ENCODE data around the gene MALL.
"Not testable (repeated sequence)": the region's sequence is repeated elsewhere in the genome, so short reads cannot be mapped to it uniquely, and the experiment has no call there.

Gene MALL

DNA sequence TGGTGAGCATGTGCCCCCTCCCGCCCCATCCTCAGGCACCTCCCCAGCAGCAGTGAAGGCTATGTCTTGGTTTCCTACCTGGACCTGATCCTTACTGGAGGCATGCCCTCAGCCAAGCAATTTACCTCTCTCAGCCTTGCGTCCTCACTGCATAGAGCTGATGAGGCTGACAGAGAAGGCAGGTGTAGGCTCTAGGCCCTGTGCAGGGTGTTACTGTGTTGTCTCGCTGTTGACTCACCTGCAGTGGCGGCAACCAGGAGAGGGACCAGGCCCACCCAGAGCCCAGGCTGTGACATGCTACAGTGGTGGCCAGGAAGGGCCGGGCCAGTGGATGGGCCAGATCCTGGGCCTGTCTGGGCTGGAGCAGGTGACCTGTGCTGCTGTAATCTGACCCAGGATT lies 65.9 kb downstream of the MALL start:
- not testable (repeated sequence) for DNase-seq

DNA sequence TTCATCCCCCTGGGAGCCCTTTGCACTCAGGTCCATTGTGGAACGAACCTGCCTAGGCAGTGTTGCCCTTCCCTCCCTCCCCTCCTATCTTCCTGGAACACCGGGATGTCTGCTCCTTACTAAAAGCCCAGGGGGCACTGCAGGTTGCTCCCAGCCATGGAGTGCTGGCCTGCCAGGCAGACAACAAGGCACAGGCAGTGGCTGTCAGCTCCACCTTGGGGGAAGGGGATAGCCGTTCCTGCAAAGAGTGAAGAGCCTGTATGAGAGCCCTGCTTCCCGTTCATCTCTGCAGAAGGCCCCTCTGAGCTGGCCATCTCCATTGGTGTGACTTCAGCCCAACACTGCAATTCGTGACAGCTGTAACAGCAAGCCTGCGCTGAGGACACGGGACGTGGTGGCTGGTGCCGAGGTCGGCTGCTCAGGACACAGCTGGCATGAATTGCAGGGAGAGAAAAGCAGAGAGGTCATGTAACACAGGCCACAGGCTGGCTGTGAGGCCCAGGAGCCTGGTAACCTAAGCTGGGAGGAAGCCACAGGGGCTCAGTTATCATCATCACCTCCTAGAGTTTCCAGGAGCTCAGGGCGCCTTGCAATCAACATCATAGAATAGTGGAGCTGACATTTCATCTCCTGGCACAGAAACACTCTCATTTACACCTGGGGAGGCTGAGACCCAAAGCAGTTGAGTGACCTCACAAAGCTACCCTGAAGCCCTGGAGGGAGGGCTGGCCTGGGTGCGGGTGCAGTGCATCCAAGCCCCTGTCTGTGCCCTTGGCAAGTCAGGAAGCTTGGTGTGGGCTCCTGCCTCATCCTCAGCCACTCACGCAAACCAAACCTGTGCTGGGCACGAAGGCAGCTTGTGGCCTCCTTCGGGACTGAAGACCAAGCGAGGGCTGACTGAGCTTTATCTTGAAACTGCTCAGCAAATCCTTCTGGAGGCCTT lies 67.1 kb downstream of the MALL start:
- DNase-seq = not testable (repeated sequence)

DNA sequence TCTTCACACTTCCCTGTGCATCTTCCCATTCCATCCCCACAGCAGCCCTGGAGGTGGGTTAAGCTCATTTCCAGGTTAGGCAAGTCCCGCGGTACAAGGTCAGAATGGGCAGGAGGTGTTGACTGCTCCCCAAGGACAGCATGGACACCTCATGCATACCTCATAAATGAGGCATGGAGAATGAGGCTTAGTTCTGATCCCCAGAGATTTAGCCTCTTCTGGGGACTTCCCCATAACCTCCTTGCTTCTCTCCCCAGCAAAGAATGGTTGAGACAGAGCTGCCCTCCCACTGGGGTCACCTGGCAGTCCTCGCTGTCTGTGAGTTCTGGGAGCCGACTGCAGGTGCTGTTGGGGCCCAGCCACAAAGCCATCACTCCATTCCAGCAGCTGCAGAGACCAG lies 68.4 kb downstream of the MALL start:
- not testable (repeated sequence) for DNase-seq

DNA sequence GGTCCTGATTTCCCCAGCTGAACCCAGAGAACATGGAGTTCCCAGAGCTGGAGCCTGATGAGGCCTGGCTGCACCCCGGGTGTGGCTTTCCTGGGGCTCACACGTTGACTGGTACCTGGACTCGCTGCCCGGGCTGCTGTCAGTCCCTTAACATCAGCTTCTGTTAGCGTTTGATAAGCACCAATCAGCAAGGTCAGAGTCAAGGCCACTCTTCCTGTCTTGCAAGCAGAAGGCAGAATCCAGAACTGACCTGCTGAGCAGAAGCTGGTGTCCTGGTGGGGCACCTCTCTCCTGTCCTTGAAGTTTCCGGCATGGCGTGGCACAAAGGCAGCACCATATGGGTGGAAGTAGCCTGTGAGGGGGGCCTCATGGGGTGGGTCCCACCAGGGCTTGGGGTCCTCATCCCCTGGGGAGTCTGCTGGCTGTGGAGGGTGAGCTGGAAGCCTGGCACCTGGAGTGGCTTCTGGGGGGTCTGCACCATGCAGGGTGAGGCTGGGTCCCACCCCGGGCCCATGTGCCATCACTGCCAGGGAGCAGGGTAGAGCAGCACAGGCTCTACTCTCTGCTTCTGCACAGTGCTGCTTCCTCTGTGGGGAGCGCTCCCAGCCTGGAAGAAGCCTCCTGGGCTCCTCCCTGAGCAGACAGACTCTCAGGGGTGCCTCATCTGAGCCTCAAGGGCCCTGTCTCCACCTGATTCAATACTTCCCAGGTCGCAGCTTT lies 73.5 kb downstream of the MALL start:
- not testable (repeated sequence) for DNase-seq

DNA sequence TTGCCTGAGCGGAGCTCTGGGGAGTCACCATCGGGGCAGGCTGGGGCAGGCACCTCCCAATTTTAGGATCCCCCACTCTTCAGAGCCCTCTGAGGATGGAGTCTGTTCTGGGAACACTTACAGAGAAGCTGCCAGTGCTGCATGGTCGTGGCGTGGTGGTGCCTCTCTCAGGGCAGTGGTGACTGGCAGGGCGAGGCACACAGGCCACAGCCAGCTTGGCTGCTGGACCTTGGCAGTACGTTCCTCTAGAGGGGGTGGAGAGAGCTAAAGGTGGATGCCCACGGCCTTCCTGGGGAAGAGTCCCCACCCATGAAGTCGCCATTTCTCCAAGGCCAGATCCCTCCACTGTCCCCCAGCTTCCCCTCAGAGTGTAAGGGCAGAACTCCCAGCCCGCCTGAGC lies 78.3 kb downstream of the MALL start:
- not testable (repeated sequence) for DNase-seq

DNA sequence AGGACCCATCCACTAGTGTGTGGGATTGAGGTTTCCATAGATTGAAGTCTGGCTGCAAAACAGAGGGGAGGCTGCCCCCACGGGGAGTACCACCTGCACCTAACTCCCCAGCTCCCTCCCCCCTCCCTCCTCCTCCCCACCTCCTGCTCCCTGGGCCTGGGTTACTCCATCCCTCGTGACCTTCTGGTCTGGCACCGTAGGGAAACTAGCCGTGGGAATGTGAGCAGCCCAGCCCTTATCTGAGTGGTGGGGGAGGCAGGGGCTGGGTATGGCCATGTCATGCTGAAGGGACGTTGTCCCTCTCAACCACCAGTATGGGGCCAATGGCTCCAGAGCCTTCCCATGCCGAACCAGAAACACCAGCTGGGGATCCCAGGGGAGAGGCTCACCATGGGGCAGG lies 80.2 kb downstream of the MALL start:
- DNase-seq = not testable (repeated sequence)

DNA sequence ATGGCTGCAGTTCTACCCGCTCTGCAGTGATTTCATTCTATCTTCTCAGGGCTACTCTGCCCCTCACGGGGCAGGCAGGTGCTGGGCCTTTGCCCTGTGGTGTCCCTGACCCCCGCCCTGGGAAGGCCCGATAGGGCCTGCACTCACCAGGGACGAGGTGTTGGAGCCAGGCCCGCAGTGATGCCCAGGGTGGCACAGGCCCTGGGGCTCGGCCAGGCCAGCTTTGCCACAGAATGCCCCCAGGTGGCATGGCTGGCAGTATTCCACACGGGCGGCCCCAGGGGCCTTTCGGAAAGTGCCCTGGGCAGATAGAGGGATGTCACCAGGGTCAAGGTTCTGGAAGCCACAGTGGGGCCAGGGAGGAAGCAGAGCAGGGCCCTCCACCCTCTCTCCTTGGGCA lies 80.7 kb downstream of the MALL start:
- DNase-seq = not testable (repeated sequence)

Data from NCI-H187 (cell line).